ENCODE data around the gene JRKL.

GRCh38 chr11:96390488-96390792 is 627 bp downstream of the JRKL start:
- TF ChIP-seq EZH2 (IDR thresholded peaks at IDR 0.05; ENCODE audit: low read depth, low read length, severe bottlenecking): no peak
- no peak for TF ChIP-seq TAF1 (IDR thresholded peaks at IDR 0.05; ENCODE audit: low read depth, low read length)
- TF ChIP-seq SRF (IDR thresholded peaks at IDR 0.05; ENCODE audit: low read depth, low read length): no peak
- no peak for TF ChIP-seq CTCF (IDR thresholded peaks at IDR 0.05; ENCODE audit: control extremely low read depth in 1 of 3, insufficient read depth in 1 of 3, low read depth in 1 of 3, low read length in 3 of 3)
- no peak for TF ChIP-seq EP300 (IDR thresholded peaks at IDR 0.05; ENCODE audit: borderline replicate concordance in 1 of 2, low read depth in 2 of 2, low read length in 2 of 2)
- no peak for TF ChIP-seq TEAD4 (IDR thresholded peaks at IDR 0.05; ENCODE audit: low read depth, low read length)
- no peak for TF ChIP-seq MAX (IDR thresholded peaks at IDR 0.05)
- no peak for TF ChIP-seq POLR2A (IDR thresholded peaks at IDR 0.05; ENCODE audit: control extremely low read depth in 1 of 2, low read depth in 2 of 2, low read length in 2 of 2)
